Activated T-cell treated with anti-CD3 and anti-CD28 coated beads, Interleukin-2, amount 50 U/mL, for 48 hours (primary cell): Measurements from ENCODE around the gene CCND1.

ENCODE experiments used
- DNase-seq, 2 experiments: peaks; one replicate each; pipeline ENCODE4 v3.0.0-alpha.2; 2020

CCND1 gene

GRCh38 chr11:69641681-69642548 is 959 bp downstream of the CCND1 start:
- no peak for DNase-seq

- DNase-seq, result peak; percentile 47 to 58
These were observed 1.6 kb downstream of the CCND1 start for GRCh38 chr11:69642549-69642912.

GRCh38 chr11:69642913-69643632 is 2.1 kb downstream of the CCND1 start:
- peak; percentile 83 to 87 for DNase-seq

- DNase-seq, result no peak
These were observed 2.7 kb downstream of the CCND1 start for GRCh38 chr11:69643646-69644045.

- DNase-seq, result no peak
These were observed 3.4 kb downstream of the CCND1 start for GRCh38 chr11:69644071-69644961.

GRCh38 chr11:69644962-69645675 is 4.2 kb downstream of the CCND1 start:
- DNase-seq, result no peak

- DNase-seq, result no peak
These were observed 5.0 kb downstream of the CCND1 start for GRCh38 chr11:69645801-69646492.

- DNase-seq, result no peak
These were observed 5.8 kb downstream of the CCND1 start for GRCh38 chr11:69646493-69647389.

- no peak for DNase-seq
These were observed 6.4 kb downstream of the CCND1 start for GRCh38 chr11:69647390-69647748.

- DNase-seq, result no peak
These were observed 7.0 kb downstream of the CCND1 start for GRCh38 chr11:69647761-69648497.

- DNase-seq, result no peak
These were observed 8.0 kb downstream of the CCND1 start for GRCh38 chr11:69648679-69649575.

GRCh38 chr11:69649576-69649900 is 8.6 kb downstream of the CCND1 start:
- no peak for DNase-seq

GRCh38 chr11:69650081-69650831 is 9.3 kb downstream of the CCND1 start:
- DNase-seq, result no peak

GRCh38 chr11:69650832-69651344 is 9.9 kb downstream of the CCND1 start:
- no peak for DNase-seq

- no peak for DNase-seq
These were observed 11.1 kb downstream of the CCND1 start for GRCh38 chr11:69651834-69652620.

- no peak for DNase-seq
These were observed 12.0 kb downstream of the CCND1 start for GRCh38 chr11:69652999-69653398.

GRCh38 chr11:69653406-69653960 is 12.5 kb downstream of the CCND1 start:
- no peak for DNase-seq
